Upper lobe of left lung (tissue), 4 donors: ENCODE measurements around the gene CAMK2B.

Experiments used
- POLR2A ChIP-seq, 4 donors: fragments of 450-650 bp; IDR thresholded peaks; one replicate each; pipeline ENCODE4 v1.5.1; 2016 to 2017; ENCODE audit warnings: antibody characterized with exemption in 4 of 4, mild to moderate bottlenecking in 2 of 4
- POLR2AphosphoS5 ChIP-seq, 2 donors: sonication (generic); formaldehyde crosslinking; IDR thresholded peaks; one replicate each; pipeline ENCODE4 v1.5.1; 2017; ENCODE audit warnings: antibody characterized with exemption in 2 of 2
- TF ChIP-seq, protein P1 (sequence below), 6 experiments: fragments of 450-650 bp in 4 of 6; fragments of 200-600 bp in 2 of 6; sonication (generic) in 2 of 6; IDR thresholded peaks; one replicate each; pipeline ENCODE4 v1.5.1; 2016 to 2019; ENCODE audit warnings: antibody characterized with exemption in 6 of 6

DNA sequence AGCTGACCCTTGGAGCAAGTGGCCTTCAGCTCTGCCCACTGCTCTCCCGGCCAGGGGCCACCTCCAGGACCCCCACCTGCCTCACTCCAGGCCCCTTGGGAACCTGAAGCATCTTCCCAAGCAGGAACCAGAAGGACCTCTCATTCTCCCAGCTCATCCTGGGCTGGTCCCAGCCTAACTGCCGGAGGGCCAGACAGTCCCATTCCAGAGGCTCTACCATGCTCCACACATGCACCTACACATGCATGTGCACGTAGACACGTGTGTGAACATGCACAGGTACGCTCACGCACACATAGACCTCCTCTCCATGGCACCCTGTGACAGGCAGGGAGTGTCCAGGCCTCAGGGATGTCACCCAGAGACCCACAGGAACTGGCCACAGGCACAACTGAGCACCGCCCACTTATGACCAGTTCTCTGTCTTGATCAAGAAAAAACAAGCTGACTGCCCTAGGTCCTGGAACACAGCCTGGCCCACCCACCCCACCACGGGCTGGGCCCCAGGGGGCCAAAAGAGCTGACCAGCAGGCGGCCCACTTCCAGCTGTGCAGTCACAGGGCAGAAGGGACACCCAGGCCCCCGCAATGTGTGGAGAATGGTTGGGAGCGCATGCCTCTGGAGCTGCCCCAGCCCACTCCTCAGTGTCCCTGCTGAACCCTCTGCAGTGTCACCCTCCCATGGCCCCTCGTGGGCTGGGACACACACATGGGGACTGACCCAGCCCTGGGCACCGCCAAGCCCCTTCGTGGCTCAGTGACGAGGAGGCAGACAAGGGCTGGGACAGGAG is 43.4 kb downstream of the CAMK2B start:
- TF ChIP-seq, protein P1, sequence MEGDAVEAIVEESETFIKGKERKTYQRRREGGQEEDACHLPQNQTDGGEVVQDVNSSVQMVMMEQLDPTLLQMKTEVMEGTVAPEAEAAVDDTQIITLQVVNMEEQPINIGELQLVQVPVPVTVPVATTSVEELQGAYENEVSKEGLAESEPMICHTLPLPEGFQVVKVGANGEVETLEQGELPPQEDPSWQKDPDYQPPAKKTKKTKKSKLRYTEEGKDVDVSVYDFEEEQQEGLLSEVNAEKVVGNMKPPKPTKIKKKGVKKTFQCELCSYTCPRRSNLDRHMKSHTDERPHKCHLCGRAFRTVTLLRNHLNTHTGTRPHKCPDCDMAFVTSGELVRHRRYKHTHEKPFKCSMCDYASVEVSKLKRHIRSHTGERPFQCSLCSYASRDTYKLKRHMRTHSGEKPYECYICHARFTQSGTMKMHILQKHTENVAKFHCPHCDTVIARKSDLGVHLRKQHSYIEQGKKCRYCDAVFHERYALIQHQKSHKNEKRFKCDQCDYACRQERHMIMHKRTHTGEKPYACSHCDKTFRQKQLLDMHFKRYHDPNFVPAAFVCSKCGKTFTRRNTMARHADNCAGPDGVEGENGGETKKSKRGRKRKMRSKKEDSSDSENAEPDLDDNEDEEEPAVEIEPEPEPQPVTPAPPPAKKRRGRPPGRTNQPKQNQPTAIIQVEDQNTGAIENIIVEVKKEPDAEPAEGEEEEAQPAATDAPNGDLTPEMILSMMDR (IDR thresholded peaks at IDR 0.05) = no peak
- no peak for TF ChIP-seq POLR2A (IDR thresholded peaks at IDR 0.05)
- TF ChIP-seq POLR2AphosphoS5 (IDR thresholded peaks at IDR 0.05) = no peak
